OCI-LY3 (cell line): Measurements from ENCODE around the gene PTPRT.

Source experiments
- H2AFZ ChIP-seq: fragments of 200-600, 300-600 bp; shearing (Covaris generic); 2 replicates; pipeline ENCODE4 v1.6.0; 2014; ENCODE audit warnings: antibody characterized with exemption, low read depth, low read length
- H3K27ac ChIP-seq: fragments of 200-600, 300-600 bp; sonication (generic); 2 replicates; pipeline ENCODE4 v1.5.1; 2014; ENCODE audit warnings: mild to moderate bottlenecking, low read length, moderate library complexity, mixed read lengths
- H3K27me3 ChIP-seq: fragments of 200-600, 300-600 bp; sonication (generic); 2 replicates; pipeline ENCODE4 v1.6.1; 2014; ENCODE audit warnings: low read depth, low read length, mixed read lengths
- H3K36me3 ChIP-seq: fragments of 200-600, 300-600 bp; sonication (generic); replicated peaks from 2 replicates; pipeline ENCODE3; 2014; ENCODE audit warnings: low read depth, low read length, mixed read lengths
- H3K4me1 ChIP-seq: fragments of 300-600, 200-600 bp; sonication (generic); 2 replicates; pipeline ENCODE4 v1.6.1; 2014; ENCODE audit warnings: low read length, mixed read lengths
- H3K4me2 ChIP-seq: fragments of 200-600, 300-600 bp; sonication (generic); 2 replicates; pipeline ENCODE4 v1.6.1; 2014; ENCODE audit warnings: low read length, mixed read lengths
- H3K4me3 ChIP-seq: fragments of 300-600, 200-600 bp; sonication (generic); 2 replicates; pipeline ENCODE4 v1.5.1; 2014; ENCODE audit warnings: antibody characterized with exemption, mild to moderate bottlenecking, low read length, moderate library complexity
- H3K79me2 ChIP-seq: fragments of 300-600, 200-600 bp; shearing (Covaris generic); 2 replicates; pipeline ENCODE4 v1.6.1; 2014; ENCODE audit warnings: mild to moderate bottlenecking, low read length, mixed read lengths
- H3K9ac ChIP-seq: fragments of 300-600, 200-600 bp; shearing (Covaris generic); 2 replicates; pipeline ENCODE4 v1.6.0; 2014; ENCODE audit warnings: mild to moderate bottlenecking, low read length, moderate library complexity
- H3K9me3 ChIP-seq: fragments of 200-600, 300-600 bp; shearing (Covaris generic); 2 replicates; pipeline ENCODE4 v1.6.1; 2014; ENCODE audit warnings: low read length, mixed read lengths; ENCODE audit not compliant: insufficient read depth
- H4K20me1 ChIP-seq: fragments of 200-600, 300-600 bp; sonication (generic); 2 replicates; pipeline ENCODE4 v1.6.1; 2016; ENCODE audit warnings: low read length, mixed read lengths; ENCODE audit not compliant: insufficient read depth
- EZH2phosphoT487 ChIP-seq: fragments of 200-600 bp; shearing (Covaris generic); IDR thresholded peaks from 2 replicates; pipeline ENCODE4 v1.6.1; 2018; ENCODE audit warnings: antibody characterized with exemption, mixed run types, low read depth
- TF ChIP-seq, protein P1 (sequence below): fragments of 200-600, 300-600 bp; sonication (generic); IDR thresholded peaks from 2 replicates; pipeline ENCODE4 v1.5.1; 2014; ENCODE audit warnings: antibody characterized with exemption, low read length, low read depth

The PTPRT gene

DNA sequence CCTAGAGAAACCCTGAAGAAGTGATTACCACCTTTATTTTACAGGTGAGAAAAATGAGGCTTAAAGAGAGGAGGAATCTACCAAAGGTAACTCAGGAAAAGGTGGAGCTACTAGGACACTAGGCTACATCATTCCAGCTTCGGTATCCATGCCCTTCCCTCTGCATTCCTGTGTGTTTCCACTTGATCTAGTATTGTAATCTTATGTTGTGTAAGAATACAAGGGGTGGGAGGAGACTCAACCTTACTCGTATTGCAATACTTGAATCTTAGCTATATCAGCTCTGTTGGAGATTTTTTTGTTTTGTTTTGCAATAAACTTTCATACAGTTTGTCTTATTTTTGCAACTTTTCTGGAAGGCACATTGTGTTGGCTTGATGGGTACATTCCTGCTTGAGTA lies 742.4 kb downstream of the PTPRT start:
- Histone ChIP-seq H3K4me1 (no peaks in the 10 kb centered on the region), H3K4me3 (no peak overlapping the region), H3K36me3 (no peaks in the 10 kb centered on the region), H4K20me1 (no peaks in the 10 kb centered on the region), H3K9ac (no peak overlapping the region), H3K79me2 (no peaks in the 10 kb centered on the region), H3K27ac (no peak overlapping the region), H2AFZ (no peak overlapping the region), H3K9me3 (no peaks in the 10 kb centered on the region), H3K27me3 (peaks cover 4% of the 10 kb centered on the region; the same call in 1 of the 2 replicates), H3K4me2 (no peak overlapping the region)
- TF ChIP-seq, protein P1, sequence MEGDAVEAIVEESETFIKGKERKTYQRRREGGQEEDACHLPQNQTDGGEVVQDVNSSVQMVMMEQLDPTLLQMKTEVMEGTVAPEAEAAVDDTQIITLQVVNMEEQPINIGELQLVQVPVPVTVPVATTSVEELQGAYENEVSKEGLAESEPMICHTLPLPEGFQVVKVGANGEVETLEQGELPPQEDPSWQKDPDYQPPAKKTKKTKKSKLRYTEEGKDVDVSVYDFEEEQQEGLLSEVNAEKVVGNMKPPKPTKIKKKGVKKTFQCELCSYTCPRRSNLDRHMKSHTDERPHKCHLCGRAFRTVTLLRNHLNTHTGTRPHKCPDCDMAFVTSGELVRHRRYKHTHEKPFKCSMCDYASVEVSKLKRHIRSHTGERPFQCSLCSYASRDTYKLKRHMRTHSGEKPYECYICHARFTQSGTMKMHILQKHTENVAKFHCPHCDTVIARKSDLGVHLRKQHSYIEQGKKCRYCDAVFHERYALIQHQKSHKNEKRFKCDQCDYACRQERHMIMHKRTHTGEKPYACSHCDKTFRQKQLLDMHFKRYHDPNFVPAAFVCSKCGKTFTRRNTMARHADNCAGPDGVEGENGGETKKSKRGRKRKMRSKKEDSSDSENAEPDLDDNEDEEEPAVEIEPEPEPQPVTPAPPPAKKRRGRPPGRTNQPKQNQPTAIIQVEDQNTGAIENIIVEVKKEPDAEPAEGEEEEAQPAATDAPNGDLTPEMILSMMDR: no peak
- TF ChIP-seq EZH2phosphoT487: no peak

DNA sequence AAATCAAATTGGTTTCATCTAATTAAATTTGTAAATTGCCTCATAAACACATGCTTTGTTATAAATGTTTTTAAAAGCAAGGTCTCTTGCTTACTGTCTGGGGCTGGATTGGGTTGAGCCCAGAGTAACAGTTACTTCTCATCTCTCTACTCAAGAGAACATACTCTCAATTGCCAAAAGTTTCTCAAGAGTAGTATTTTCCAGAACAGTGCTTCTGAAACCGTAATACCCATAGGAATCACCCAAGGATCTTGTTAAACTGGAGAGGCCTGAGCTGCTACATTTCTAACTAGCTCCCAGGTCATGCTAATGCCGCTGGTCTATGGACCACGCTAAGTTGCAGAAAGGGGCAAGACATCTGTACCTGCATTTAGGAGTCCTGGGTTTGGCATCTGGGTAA lies 744.9 kb downstream of the PTPRT start:
- Histone ChIP-seq H3K4me3 (no peak overlapping the region), H3K79me2 (no peaks in the 10 kb centered on the region), H3K36me3 (no peaks in the 10 kb centered on the region), H3K4me2 (no peak overlapping the region), H3K9ac (no peak overlapping the region), H3K9me3 (no peaks in the 10 kb centered on the region), H4K20me1 (no peaks in the 10 kb centered on the region), H3K4me1 (no peaks in the 10 kb centered on the region), H2AFZ (no peak overlapping the region), H3K27ac (no peak overlapping the region), H3K27me3 (peaks cover 14% of the 10 kb centered on the region; the same call in 1 of the 2 replicates)
- no peak for TF ChIP-seq EZH2phosphoT487
- TF ChIP-seq, protein P1: no peak

DNA sequence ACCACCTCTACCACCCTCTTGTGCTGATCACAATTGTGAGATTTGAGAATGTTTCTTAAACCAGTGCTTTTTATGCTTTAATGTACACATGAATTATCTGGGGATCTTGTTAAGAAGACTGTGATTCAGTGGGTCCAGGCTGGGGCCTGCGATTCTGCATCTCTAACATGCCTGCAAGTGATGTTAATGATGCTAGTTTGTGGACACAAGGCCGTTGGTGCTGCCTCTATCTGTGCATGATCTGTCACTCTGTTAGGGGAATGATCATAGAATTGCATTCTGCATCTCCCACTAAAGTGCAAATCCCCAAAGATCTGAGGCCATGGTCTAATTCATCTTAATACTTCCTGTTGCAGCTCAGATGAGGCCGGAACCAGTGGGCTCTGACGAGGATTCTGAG lies 746.5 kb downstream of the PTPRT start:
- Histone ChIP-seq H3K27me3 (peaks cover 24% of the 10 kb centered on the region), H3K27ac (no peak overlapping the region), H2AFZ (no peak overlapping the region), H3K9ac (no peak overlapping the region), H3K4me2 (no peak overlapping the region), H4K20me1 (no peaks in the 10 kb centered on the region), H3K4me3 (no peak overlapping the region), H3K9me3 (no peaks in the 10 kb centered on the region), H3K79me2 (no peaks in the 10 kb centered on the region), H3K4me1 (no peaks in the 10 kb centered on the region), H3K36me3 (no peaks in the 10 kb centered on the region)
- TF ChIP-seq, protein P1: no peak
- no peak for TF ChIP-seq EZH2phosphoT487

DNA sequence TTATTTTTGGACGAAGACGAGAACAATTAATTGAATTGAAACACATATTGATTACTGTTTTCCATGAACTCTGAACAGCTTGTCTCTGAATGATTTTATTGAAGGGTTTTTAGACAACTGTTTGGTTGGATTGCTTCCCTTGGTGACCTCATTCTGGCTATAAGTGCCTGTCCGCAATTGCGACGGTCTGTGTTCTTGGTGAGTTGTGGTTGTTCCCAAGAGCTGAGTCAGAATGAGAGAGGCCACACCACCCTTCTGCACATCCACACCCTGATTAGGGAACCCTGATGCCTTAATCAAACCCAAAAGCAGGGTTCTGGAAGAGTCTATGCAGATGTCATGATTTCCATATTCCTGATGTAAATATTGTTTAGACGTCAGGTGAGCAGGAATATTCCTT lies 747.0 kb downstream of the PTPRT start:
- Histone ChIP-seq H3K4me1 (no peaks in the 10 kb centered on the region), H2AFZ (no peak overlapping the region), H3K79me2 (no peaks in the 10 kb centered on the region), H4K20me1 (no peaks in the 10 kb centered on the region), H3K9ac (no peak overlapping the region), H3K9me3 (no peaks in the 10 kb centered on the region), H3K36me3 (no peaks in the 10 kb centered on the region), H3K27me3 (peaks cover 29% of the 10 kb centered on the region), H3K4me3 (no peak overlapping the region), H3K4me2 (no peak overlapping the region), H3K27ac (no peak overlapping the region)
- TF ChIP-seq EZH2phosphoT487: no peak
- TF ChIP-seq, protein P1: no peak
